IMR-90 (cell line): ENCODE results near the gene IL12RB2. TPM values are rescaled to one million over a fixed set of nuclear protein-coding genes. Genes with fewer than 3 reads are reported as not detected.

Experiments
- ATAC-seq: fragments of 200-7000 bp; cut with Tn5 transposase; 2 replicates; pipeline ENCODE4 v1.9.1; 2020; ENCODE audit warnings: low read depth, mild to moderate bottlenecking, moderate library complexity
- BruUV-seq: library from RNA; stranded (reverse); fragments of 400-500 nt; replicated peaks from 2 replicates; lab custom pipeline; 2021; lab: Mats Ljungman, UMichigan
- CTCF ChIA-PET: fragments of 300-600 bp; formaldehyde crosslinking; extraction: SDS; loops from one replicate; lab custom pipeline; 2021; ENCODE audit warnings: antibody characterized with exemption; lab: Yijun Ruan, JAX
- POLR2A ChIA-PET: fragments of 300-600 bp; sonication (Branson Sonifier 250); formaldehyde crosslinking; loops from one replicate; lab custom pipeline; 2022; ENCODE audit warnings: antibody characterized with exemption; ENCODE audit not compliant: unreplicated experiment; lab: Charles Lee
- DNase-seq: peaks from one replicate; pipeline ENCODE4 v3.0.0; 2013
- H2AFZ ChIP-seq: replicated peaks from 2 replicates; pipeline ENCODE3; 2013; ENCODE audit warnings: low read length, mild to moderate bottlenecking; ENCODE audit not compliant: poor library complexity
- H2AK5ac ChIP-seq: 2 replicates; pipeline ENCODE4 v1.6.1; 2013; ENCODE audit warnings: low read depth, low read length, inconsistent platforms
- H2AK9ac ChIP-seq: replicated peaks from 2 replicates; pipeline ENCODE3; 2013; ENCODE audit warnings: mild to moderate bottlenecking, low read depth, low read length, moderate library complexity; ENCODE audit not compliant: poor library complexity
- H2BK120ac ChIP-seq: 2 replicates; pipeline ENCODE4 v1.6.1; 2013; ENCODE audit warnings: low read depth, low read length, inconsistent platforms
- H2BK15ac ChIP-seq: 3 replicates; pipeline ENCODE4 v1.6.1; 2013; ENCODE audit warnings: low read depth, low read length, inconsistent platforms
- H2BK20ac ChIP-seq: 2 replicates; pipeline ENCODE4 v1.6.1; 2013; ENCODE audit warnings: low read depth, mild to moderate bottlenecking, inconsistent platforms, low read length, moderate library complexity
- H2BK5ac ChIP-seq: 2 replicates; pipeline ENCODE4 v1.6.1; 2013; ENCODE audit warnings: mild to moderate bottlenecking, low read depth, low read length, inconsistent platforms; ENCODE audit not compliant: poor library complexity, severe bottlenecking
- H3K14ac ChIP-seq: replicated peaks from 2 replicates; pipeline ENCODE4 v1.6.1; 2013; ENCODE audit warnings: low read depth, low read length, inconsistent platforms
- H3K18ac ChIP-seq: 2 replicates; pipeline ENCODE4 v1.6.1; 2013; ENCODE audit warnings: low read depth, low read length, control low read depth
- H3K23ac ChIP-seq: 2 replicates; pipeline ENCODE4 v1.6.1; 2013; ENCODE audit warnings: low read depth, low read length, inconsistent platforms
- H3K27ac ChIP-seq: 2 replicates; pipeline ENCODE4 v1.5.1; 2013; ENCODE audit warnings: mild to moderate bottlenecking, control low read depth, low read length; ENCODE audit not compliant: insufficient read depth
- H3K27me3 ChIP-seq: 2 replicates; pipeline ENCODE4 v1.6.1; 2013; ENCODE audit warnings: low read length; ENCODE audit not compliant: control insufficient read depth, insufficient read depth
- H3K36me3 ChIP-seq: 2 replicates; pipeline ENCODE4 v1.6.1; 2013; ENCODE audit warnings: low read length, mixed read lengths; ENCODE audit not compliant: control insufficient read depth, insufficient read depth
- H3K4ac ChIP-seq: 2 replicates; pipeline ENCODE4 v1.6.1; 2013; ENCODE audit warnings: low read depth, low read length, inconsistent platforms
- H3K4me1 ChIP-seq: 2 replicates; pipeline ENCODE4 v1.6.1; 2013; ENCODE audit warnings: low read length, mixed read lengths; ENCODE audit not compliant: control insufficient read depth, insufficient read depth
- H3K4me2 ChIP-seq: 2 replicates; pipeline ENCODE4 v1.6.1; 2013; ENCODE audit warnings: low read depth, mild to moderate bottlenecking, control low read depth, low read length, moderate library complexity
- H3K4me3 ChIP-seq: 2 replicates; pipeline ENCODE4 v1.5.1; 2013; ENCODE audit warnings: low read depth, mild to moderate bottlenecking, control low read depth, low read length, moderate library complexity; ENCODE audit not compliant: insufficient read depth
- H3K56ac ChIP-seq: 2 replicates; pipeline ENCODE4 v1.6.1; 2013; ENCODE audit warnings: low read length, inconsistent platforms; ENCODE audit not compliant: insufficient read depth; ENCODE audit errors: extremely low read depth
- H3K79me1 ChIP-seq, 2 experiments: 2 replicates each; pipeline ENCODE4 v1.6.1; 2013; ENCODE audit warnings: low read length in 2 of 2, inconsistent platforms in 1 of 2, low read depth in 1 of 2
- H3K9ac ChIP-seq: 2 replicates; pipeline ENCODE4 v1.6.1; 2013; ENCODE audit warnings: low read depth, low read length, control low read depth
- H3K9me1 ChIP-seq: 2 replicates; pipeline ENCODE4 v1.6.1; 2013; ENCODE audit warnings: low read length, inconsistent platforms; ENCODE audit not compliant: insufficient read depth
- H3K9me3 ChIP-seq: 2 replicates; pipeline ENCODE4 v1.6.1; 2013; ENCODE audit warnings: low read length; ENCODE audit not compliant: control insufficient read depth, insufficient read depth
- H4K20me1 ChIP-seq: 2 replicates; pipeline ENCODE4 v1.6.1; 2013; ENCODE audit warnings: low read length, inconsistent platforms; ENCODE audit not compliant: insufficient read depth
- H4K5ac ChIP-seq: 2 replicates; pipeline ENCODE4 v1.6.1; 2013; ENCODE audit warnings: mild to moderate bottlenecking, low read depth, low read length, control low read depth
- H4K8ac ChIP-seq, 2 experiments: 2 replicates each; pipeline ENCODE4 v1.6.1; 2013; ENCODE audit warnings: low read depth in 2 of 2, low read length in 2 of 2, control low read depth in 1 of 2, inconsistent platforms in 1 of 2
- H4K91ac ChIP-seq: 2 replicates; pipeline ENCODE4 v1.6.1; 2013; ENCODE audit warnings: low read depth, low read length, inconsistent platforms; ENCODE audit not compliant: insufficient read depth
- BHLHE40 ChIP-seq: fragments of 150-350 bp; IDR thresholded peaks from 2 replicates; pipeline ENCODE4 v1.6.1; 2016; ENCODE audit warnings: mild to moderate bottlenecking, low read depth, low read length
- CEBPB ChIP-seq: IDR thresholded peaks from 2 replicates; pipeline ENCODE4 v1.6.1; 2012; ENCODE audit warnings: low read depth, low read length, improper control_type of control experiment
- FOS ChIP-seq: fragments of 150-350 bp; IDR thresholded peaks from 2 replicates; pipeline ENCODE4 v1.6.1; 2016; ENCODE audit warnings: low read depth, low read length
- MAFK ChIP-seq: IDR thresholded peaks from 2 replicates; pipeline ENCODE4 v1.6.1; 2012; ENCODE audit warnings: low read depth, low read length, improper control_type of control experiment
- MAZ ChIP-seq: IDR thresholded peaks from 2 replicates; pipeline ENCODE4 v1.6.1; 2012; ENCODE audit warnings: low read depth, mild to moderate bottlenecking, low read length, improper control_type of control experiment, moderate library complexity, borderline replicate concordance
- NFE2L2 ChIP-seq: fragments of 150-350 bp; IDR thresholded peaks from 2 replicates; pipeline ENCODE4 v1.6.1; 2016; ENCODE audit warnings: low read depth, mild to moderate bottlenecking, low read length
- POLR2A ChIP-seq: IDR thresholded peaks from 2 replicates; pipeline ENCODE4 v1.6.1; 2012; ENCODE audit warnings: mild to moderate bottlenecking, low read depth, low read length
- RAD21 ChIP-seq: IDR thresholded peaks from 2 replicates; pipeline ENCODE4 v1.6.1; 2012; ENCODE audit warnings: low read length, improper control_type of control experiment
- RFX5 ChIP-seq: IDR thresholded peaks from 2 replicates; pipeline ENCODE4 v1.8.0; 2012; ENCODE audit warnings: low read depth, mild to moderate bottlenecking, low read length, moderate library complexity
- USF2 ChIP-seq: fragments of 150-350 bp; IDR thresholded peaks from 2 replicates; pipeline ENCODE4 v1.6.1; 2017; ENCODE audit warnings: mild to moderate bottlenecking, antibody characterized with exemption, low read length, low read depth
- WGBS, 2 experiments: methylation state at CpG; one replicate each; pipeline versions ENCODE4 v1.1.5 to v1.1.7; 2013; ENCODE audit warnings: missing lambda C conversion rate in 2 of 2; ENCODE audit not compliant: insufficient read length in 1 of 2; ENCODE audit errors: extremely low coverage in 2 of 2; 5-methylcytosine and 5-hydroxymethylcytosine counted together
- dilution Hi-C: fragments of 300-500 bp; cut with HindIII; formaldehyde crosslinking; loops from one replicate; pipeline ENCODE4 v1.14.3; 2018; ENCODE audit warnings: low sequenced_read_pairs; ENCODE audit not compliant: unreplicated experiment
- in situ Hi-C: fragments of 300-500 bp; cut with MboI; formaldehyde crosslinking; loops from 3 replicates; pipeline ENCODE4 v1.14.3; 2019; ENCODE audit warnings: low sequenced_read_pairs, inconsistent platforms, mixed read lengths
- intact Hi-C: fragments of 100-400 bp; cut with micrococcal nuclease; formaldehyde crosslinking; loops from 2 replicates; pipeline ENCODE4 v1.10.0; 2022
- polyA plus RNA-seq, 3 experiments: library from polyadenylated mRNA; depleted of rRNA; stranded (reverse); fragments of >200 nt; gene quantifications; 2 replicates each; pipeline ENCODE4 v1.2.3, GENCODE V29; 2012; ENCODE audit warnings: low replicate concordance in 1 of 3
- total RNA-seq: library from RNA; depleted of rRNA; stranded (reverse); fragments of >200 nt; gene quantifications from 2 replicates; pipeline ENCODE4 v1.2.3, GENCODE V29; 2012
- TF ChIP-seq, protein P1 (sequence below): conservative IDR thresholded peaks from 2 replicates; pipeline ENCODE4 v1.5.1; 2012; ENCODE audit warnings: mild to moderate bottlenecking, low read depth, low read length, improper control_type of control experiment

Gene IL12RB2
- total and polyA plus RNA-seq, 2 of the 4 experiments (the other 2 are of a cell fraction) = not detected

GRCh38 chr1:67437961-67438360 lies 130.3 kb downstream of the IL12RB2 start:
- no peaks in the 10 kb centered on the region for H4K20me1 ChIP-seq
- POLR2A ChIA-PET = no interaction called here
- in situ Hi-C loops = no loop called here
- WGBS, 2 experiments = no CpG with 5 or more reads among the region's 2 CpGs
- no peak overlapping the region for H4K8ac ChIP-seq
- H3K4ac ChIP-seq = no peak overlapping the region
- H3K27me3 ChIP-seq = no peaks in the 10 kb centered on the region
- BruUV-seq = no TSS peak
- no peaks in the 10 kb centered on the region for H3K36me3 ChIP-seq
- H3K9me1 ChIP-seq = no peaks in the 10 kb centered on the region; the same call in 1 of the 2 replicates
- H3K14ac ChIP-seq = no peak overlapping the region
- H2AK5ac ChIP-seq = no peak overlapping the region
- intact Hi-C loops = no loop called here
- dilution Hi-C loops = no loop called here
- no peak overlapping the region for H2AFZ ChIP-seq
- H2BK5ac ChIP-seq = no peak overlapping the region
- no peak overlapping the region for H4K5ac ChIP-seq
- no peaks in the 10 kb centered on the region for H3K9me3 ChIP-seq
- H3K4me2 ChIP-seq = no peak overlapping the region
- H3K27ac ChIP-seq = no peak overlapping the region
- ATAC-seq = no peak
- no peak for TF ChIP-seq MAZ
- no peak for TF ChIP-seq BHLHE40
- TF ChIP-seq RAD21 = no peak
- TF ChIP-seq, protein P1, sequence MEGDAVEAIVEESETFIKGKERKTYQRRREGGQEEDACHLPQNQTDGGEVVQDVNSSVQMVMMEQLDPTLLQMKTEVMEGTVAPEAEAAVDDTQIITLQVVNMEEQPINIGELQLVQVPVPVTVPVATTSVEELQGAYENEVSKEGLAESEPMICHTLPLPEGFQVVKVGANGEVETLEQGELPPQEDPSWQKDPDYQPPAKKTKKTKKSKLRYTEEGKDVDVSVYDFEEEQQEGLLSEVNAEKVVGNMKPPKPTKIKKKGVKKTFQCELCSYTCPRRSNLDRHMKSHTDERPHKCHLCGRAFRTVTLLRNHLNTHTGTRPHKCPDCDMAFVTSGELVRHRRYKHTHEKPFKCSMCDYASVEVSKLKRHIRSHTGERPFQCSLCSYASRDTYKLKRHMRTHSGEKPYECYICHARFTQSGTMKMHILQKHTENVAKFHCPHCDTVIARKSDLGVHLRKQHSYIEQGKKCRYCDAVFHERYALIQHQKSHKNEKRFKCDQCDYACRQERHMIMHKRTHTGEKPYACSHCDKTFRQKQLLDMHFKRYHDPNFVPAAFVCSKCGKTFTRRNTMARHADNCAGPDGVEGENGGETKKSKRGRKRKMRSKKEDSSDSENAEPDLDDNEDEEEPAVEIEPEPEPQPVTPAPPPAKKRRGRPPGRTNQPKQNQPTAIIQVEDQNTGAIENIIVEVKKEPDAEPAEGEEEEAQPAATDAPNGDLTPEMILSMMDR = no peak
- TF ChIP-seq USF2 = no peak
- TF ChIP-seq NFE2L2 = no peak
- TF ChIP-seq CEBPB = no peak
- TF ChIP-seq POLR2A = no peak
- TF ChIP-seq MAFK = no peak
- TF ChIP-seq RFX5 = no peak
- no peak for TF ChIP-seq FOS
- H2BK15ac ChIP-seq = no peak overlapping the region
- no peak overlapping the region for H3K9ac ChIP-seq
- no peaks in the 10 kb centered on the region for H3K79me1 ChIP-seq
- CTCF ChIA-PET = no interaction called here
- no peak overlapping the region for H3K18ac ChIP-seq
- H3K4me1 ChIP-seq = no peaks in the 10 kb centered on the region
- no peak for DNase-seq
- no peak overlapping the region for H2AK9ac ChIP-seq
- H3K56ac ChIP-seq = no peak overlapping the region
- no peak overlapping the region for H4K91ac ChIP-seq
- no peak overlapping the region for H2BK120ac ChIP-seq
- H3K23ac ChIP-seq = no peak overlapping the region
- H3K4me3 ChIP-seq = no peak overlapping the region
- no peak overlapping the region for H2BK20ac ChIP-seq
